DMS114 treated with DMSO at 0.1 percent for 48 hours (cell line): ENCODE results near the gene DNAL4.

Experiments
- DNase-seq: peaks from one replicate; lab custom pipeline; 2025; ENCODE audit not compliant: unreplicated experiment; lab: John Stamatoyannopoulos, UW

DNAL4 gene

DNA sequence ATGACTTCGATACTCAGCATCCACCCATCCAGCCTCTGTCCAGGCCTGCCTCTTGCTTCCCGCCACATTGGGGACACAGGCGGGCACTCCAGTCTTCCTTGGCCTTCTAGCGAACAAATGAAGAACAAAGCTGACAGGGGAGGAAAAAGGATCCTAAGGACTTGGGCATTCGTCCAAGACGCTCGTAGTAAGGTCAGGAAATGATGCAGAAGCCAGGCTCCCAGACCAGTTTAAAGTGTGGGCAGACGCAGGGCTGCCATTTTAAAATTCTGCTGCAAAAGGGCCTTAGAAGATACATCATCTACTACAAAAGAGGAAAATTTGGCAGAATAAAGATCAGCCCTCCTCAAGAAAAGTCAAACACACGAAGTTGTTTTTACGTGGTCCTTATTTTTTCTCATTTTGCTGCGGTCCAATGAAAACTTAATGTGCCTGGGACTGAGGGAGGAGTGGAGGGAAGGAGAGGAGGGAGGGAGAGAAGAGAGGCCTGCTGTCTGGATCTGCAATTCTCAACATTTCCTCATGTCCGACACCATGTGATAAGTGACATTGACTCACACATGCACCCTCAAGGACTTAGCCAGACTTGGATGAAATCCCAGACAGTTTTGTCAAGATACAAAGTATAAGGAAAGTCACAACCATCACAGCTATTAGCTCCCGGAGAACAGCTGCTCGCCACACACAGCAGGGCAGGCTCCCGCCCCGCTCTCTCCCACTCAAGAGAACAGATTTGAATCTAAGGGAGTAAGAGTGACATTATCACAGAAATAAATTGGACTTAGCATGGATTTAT lies 5.7 kb downstream of the DNAL4 start:
- no peak for DNase-seq

DNA sequence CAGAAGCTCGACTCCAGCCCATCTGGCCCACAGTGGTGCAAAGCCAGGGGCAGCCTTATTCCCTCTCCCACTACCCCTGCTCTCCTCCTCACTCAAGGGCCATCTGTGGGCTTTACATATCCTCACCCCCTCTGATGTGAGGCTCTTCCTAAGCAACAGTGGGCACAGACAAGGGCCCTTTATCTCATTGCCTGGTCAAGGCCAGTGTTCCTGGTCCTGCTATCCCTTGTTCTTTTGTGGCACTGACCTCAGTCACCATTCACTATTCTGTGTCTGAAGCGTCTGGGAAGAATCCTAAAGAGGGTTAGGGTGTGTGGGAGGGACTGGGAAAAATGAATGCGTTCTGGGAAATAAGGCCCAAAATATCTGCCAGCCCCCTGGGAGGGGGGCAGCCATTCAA lies 7.3 kb downstream of the DNAL4 start:
- DNase-seq = no peak

- no peak for DNase-seq
These were observed 9.1 kb downstream of the DNAL4 start for GRCh38 chr22:38784856-38785255.

DNA sequence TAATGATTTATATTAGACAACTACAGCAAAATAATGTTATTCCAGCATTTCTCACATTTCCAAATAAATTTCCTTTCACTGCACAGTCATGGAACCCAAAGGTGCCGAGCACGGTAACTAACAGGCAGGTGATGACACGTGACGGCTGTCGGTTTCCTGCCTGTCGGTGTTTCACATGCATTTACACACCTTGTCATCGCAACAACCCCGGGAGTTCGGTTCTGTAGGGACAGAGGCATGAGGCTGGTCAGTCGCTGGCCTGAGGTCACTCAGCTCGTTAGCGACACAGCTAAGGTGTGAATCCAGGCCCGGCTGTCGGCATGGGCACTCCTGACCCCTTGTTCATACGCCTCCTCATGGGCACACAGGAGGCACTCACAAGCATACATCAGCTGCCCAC lies 9.9 kb downstream of the DNAL4 start:
- no peak for DNase-seq

DNA sequence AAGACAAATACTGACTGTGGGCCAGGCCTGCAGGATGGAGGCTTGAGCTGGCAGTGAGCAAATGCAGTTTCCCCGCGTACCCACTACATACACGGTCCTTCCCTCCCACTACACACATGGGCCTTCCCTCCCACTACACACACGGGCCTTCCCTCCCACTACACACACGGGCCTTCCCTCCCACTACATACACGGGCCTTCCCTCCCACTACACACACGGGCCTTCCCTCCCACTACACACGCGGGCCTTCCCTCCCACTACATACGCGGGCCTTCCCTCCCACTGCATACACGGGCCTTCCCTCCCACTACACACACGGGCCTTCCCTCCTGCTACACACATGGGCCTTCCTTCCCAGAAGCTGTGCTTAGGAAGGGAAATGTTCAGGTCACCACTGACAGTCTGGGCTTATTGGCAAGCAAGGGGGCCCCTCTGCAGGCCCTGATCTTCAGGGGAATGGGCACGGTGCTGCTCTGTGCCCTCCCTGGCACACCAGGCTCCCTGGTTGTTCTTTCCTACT lies 10.8 kb downstream of the DNAL4 start:
- DNase-seq = no peak

GRCh38 chr22:38782402-38783094 lies 11.4 kb downstream of the DNAL4 start:
- no peak for DNase-seq

DNA sequence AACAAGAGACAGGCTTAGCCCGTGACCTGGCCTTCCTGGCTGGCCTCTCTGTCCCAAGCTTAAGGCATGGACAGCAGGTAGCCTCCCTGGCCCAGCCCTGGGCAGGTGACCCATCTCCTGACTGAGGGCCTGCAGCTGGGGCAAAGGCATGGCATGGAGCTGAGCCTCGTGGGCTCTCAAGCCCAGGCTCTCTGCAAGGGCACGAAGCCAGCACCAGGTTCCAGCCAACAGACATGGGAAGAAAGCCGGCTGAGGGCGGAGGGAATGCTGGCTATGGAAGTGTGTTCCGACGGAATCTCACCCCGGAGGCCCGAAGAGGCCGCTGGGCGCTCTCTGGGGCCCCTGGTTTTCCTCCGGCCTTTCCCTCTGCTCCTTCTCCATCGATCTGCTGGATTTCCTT lies 12.9 kb downstream of the DNAL4 start:
- no peak for DNase-seq

GRCh38 chr22:38777087-38777671 lies 16.8 kb downstream of the DNAL4 start:
- DNase-seq = no peak

DNA sequence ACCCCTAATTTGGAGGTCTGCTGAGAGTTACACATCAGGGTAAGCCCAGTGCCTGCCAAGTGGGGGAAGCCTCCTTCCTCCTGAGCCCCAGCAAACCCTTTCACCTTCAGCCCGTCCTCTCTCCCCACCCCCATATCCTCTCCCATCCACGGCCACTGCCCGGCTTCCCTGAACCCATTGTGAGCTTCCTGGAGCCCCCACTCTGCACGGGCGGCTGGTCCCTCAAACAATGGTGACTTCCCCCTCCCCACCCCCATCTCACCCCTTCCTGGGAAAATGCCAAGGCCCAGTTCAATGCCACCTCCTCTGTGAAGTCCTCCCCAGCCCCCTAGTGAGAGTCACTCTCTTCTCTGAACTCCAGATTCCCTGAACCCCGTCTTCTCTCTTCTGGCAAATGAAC lies 17.9 kb downstream of the DNAL4 start:
- no peak for DNase-seq

DNA sequence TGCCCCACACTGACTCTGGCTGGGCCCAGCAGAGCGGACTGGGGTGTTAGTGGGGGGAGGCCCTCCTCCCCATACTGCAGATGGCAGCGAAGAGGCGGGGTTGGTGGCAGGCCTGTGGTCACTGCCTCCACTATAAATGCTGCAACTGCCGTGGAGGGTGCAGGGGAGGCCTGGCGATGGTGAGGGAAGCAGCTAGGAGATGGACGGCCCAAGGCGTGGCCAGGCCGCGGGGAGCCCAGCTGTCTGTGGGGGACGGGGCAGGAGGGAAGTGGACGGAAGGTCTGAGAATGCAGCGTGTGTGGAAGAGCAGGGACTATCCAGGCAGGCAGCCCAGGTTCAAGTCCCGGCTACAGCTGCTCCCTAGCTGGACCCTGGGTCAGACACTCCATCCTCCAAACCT lies 18.3 kb downstream of the DNAL4 start:
- DNase-seq = no peak

GRCh38 chr22:38774496-38775166 lies 19.3 kb downstream of the DNAL4 start:
- no peak for DNase-seq

DNA sequence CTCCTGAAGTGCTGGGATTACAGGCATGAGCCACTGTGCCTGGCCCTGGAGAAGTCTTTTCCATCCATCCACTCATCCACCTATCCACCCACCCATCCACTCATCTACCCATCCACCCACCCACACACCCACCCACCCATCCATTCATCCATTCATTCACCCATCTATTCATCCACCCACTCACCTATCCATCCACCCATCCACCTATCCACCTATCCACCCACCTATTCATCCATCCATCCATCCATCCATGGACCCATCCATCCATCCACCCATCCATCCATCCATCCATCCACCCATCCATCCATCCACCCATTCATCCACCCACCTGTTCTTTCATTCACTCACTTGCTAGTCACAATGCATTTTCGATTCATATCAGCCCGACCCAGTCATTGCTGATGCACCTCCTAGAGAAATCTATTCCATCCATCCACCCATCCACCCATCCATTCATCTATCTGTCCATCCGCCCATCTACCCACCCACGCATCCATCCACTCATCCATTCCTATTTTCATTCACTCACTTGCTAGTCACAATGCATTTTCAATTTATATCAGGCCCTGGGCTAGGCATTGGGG lies 20.5 kb downstream of the DNAL4 start:
- no peak for DNase-seq

GRCh38 chr22:38772623-38772873 lies 21.4 kb downstream of the DNAL4 start:
- DNase-seq = no peak

- DNase-seq = no peak
These were observed 23.5 kb downstream of the DNAL4 start for GRCh38 chr22:38770257-38770949.

DNA sequence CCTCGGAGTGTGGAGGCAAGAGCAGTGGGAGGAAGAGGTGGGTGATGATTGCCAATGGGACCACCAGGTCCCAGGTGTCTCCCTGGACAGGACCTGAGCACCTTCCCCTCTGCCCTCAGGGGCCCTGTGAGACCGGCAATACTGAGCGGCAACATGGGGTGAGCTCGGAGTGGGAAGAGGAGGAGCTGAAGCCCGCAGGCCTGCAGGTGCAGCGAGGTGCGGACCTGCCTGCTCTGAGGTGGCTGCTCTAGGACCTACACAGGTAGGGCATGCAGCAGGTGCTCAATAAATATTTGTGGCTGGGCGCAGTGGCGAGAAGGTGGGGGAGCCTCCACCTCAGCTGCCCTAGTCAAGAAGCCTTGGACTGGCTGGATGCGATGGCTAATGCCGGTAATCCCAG lies 25.9 kb downstream of the DNAL4 start:
- no peak for DNase-seq

GRCh38 chr22:38767313-38767712 lies 26.6 kb downstream of the DNAL4 start:
- no peak for DNase-seq

DNA sequence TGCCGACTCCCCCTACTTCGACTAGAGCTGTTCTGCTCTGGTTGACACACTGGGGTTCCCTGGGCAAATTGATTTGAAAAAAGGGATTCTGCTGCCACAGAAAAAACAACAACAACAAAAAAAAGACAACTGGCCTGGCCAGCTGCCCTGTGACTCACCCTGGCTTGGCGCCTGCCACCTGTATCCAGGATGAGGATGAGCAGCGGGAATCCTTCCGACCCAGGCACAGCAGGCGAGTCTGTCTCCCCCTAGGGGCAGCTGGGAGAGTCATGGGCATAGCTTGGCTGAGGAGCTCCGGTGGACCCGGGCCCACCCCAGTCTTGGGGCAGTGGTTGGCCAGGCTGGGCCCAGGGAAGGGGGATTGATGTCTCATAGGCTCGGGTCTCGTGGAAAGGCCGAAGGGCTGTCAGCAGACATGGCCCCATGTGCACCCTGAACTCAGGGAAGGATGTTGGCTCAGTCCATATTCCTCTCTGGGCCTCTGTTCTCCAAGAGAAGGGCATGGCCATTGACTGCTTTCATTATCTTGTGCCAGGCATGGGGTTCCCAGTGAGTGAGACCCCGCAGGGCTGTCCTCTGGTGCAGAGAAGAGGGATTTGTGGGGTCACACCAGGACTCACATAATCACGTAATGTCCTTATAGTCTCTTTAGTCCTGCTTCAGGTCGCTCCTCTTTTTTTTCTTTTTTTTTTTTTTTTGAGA lies 27.7 kb downstream of the DNAL4 start:
- DNase-seq = peak; percentile 27

DNA sequence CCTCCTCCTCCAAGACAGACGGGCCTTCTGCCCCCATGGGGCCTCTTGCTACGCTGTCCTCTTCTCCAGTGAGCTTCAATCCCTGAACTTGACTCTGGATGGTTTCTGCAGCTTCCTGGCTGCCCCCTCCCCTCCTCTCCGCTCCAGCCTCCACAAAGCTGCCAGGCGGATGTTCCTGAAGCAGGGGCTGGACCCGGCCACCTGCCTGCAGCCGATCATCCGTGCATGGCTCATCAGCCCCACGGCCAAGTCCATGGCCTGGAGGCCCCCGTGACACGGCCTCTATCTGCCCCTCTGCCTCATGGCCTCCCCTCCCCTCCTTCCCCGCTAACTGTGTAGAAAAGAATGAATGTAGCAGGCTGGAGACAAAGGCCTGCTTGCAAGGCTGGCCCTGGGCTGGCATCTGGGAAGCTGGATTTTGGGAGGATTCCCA lies 31.4 kb downstream of the DNAL4 start:
- DNase-seq = no peak

- no peak for DNase-seq
These were observed 32.5 kb downstream of the DNAL4 start for GRCh38 chr22:38761202-38762162.
